Femur (tissue), 1 donor: ENCODE results near the gene KLHL8.
A peak's percentile ranks its signal among the peaks of the same experiment; 100 is the strongest.
"Not testable (repeated sequence)": the region's sequence is repeated elsewhere in the genome, so short reads cannot be mapped to it uniquely, and the experiment has no call there.

ENCODE experiments used
- DNase-seq: peaks from one replicate; pipeline ENCODE4 v3.0.0-alpha.2; 2017

The KLHL8 gene

DNA sequence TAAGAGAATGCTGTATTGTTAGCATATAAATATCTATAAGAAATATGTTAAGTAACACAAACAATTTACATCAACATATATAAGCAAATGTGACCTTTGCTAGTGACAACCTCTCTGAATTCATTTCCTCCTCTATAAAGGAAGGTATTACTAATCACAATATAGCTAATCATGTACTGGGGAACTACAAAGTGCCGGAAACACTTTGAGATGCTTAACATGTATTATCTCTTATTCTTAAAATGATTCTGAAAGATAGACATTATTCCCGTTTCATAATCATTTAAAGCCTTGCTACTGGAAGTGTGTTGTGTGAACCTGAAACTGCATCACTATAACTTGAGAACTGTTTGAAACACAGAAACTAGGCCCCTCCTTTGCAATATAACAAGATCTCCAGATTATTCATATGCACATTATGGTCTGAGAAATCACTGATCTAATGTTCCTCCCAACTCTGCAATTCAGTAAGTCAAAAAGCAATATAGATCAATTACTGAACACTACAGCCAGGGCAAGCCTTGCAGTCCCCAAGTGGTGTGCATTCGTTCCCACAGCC lies 54.0 kb downstream of the KLHL8 start:
- no peak for DNase-seq

DNA sequence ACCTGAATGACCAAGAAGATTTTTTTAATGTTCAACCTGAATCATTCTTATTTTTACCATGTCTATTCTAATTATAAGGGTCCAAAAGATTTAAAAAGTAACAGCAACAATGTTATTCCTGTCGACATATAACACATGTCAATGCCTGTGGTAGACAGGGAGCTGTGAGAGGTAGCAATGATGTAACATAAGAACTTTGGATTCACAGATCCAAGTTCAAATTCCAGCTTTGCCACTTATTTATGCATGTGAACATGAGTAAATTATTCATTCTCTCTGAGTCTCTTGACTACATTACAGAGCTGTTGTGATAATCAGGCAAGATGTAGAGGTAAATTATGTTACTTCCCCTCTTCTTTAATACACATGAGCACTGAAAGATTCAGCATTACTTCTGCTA lies 54.5 kb downstream of the KLHL8 start:
- DNase-seq = no peak

DNA sequence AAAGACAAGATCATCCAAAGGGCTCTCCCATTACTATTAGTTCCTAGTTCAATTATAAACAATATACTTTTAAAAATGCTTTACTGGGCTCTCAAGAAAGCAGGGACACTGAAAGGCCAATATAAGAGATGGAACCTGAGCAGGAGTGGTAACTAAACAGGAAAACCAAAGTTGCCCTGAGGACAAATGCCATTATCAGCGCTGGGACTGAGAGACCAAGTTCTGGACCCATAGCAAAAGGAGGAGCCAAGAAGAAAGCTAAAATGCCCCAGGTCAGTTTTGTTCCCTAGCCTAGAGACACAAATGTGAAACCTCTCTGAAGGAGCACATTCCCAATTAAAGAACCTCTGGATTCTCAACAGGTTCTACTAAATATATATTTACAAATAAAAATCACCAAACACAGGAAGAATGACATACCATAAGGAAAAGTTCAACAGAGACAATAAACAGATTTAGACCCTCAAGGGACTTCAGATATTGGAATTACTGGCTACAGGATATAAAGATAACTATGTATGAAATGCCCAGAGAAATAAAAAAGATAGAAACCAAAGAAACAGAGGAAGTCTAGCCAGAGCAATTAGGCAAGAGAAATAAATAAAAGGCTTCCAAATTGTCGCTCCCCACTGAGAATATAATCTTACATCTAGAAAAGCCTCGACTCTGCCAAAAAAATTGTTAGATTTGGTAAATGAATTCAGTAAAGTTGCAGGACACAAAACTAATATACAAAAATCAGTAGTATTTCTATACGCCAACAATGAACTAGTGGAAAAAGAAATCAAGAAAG lies 67.1 kb downstream of the KLHL8 start:
- DNase-seq = no peak

DNA sequence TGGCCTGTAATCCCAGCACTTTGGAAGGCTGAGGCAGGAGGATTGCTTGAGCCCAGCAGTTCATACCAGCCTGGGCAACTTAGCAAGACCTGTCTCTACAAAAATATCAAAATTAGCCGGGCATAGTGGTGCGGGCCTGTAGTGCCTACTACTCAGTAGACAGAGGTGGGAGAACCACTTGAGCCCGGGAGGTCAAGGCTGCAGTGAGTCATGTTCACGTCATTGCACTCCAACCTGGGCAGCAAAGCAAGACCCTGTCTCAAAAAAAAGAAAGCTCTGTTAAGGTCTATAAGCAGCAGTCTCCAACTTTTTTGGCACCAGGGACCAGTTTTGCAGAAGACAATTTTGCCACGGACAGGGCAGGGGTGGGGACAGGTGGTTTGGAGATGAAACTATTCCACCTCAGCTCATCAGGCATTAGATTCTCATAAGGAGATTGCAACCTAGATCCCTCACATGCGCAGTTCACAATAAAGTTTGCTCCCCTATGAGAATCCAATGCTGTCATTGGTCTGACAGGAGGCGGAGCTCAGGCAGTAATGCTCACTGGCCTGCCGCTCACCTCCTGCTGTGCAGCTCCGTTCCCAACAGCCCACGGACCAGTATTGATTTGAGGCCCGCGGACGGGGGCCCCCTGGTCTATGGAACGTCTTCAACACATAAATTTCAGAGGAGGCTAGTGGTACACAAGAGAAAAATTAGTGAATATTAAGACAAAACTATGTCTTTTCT lies 67.9 kb downstream of the KLHL8 start:
- peak; percentile 33 for DNase-seq

GRCh38 chr4:87151730-87152129 lies 68.7 kb downstream of the KLHL8 start:
- no peak for DNase-seq

GRCh38 chr4:87150498-87151261 lies 69.7 kb downstream of the KLHL8 start:
- peak; percentile 30 for DNase-seq

GRCh38 chr4:87147116-87147515 lies 73.3 kb downstream of the KLHL8 start:
- DNase-seq = no peak

GRCh38 chr4:87145934-87146333 lies 74.5 kb downstream of the KLHL8 start:
- DNase-seq = not testable (repeated sequence)

GRCh38 chr4:87144356-87144755 lies 76.1 kb downstream of the KLHL8 start:
- DNase-seq = no peak

GRCh38 chr4:87141428-87141827 lies 79.0 kb downstream of the KLHL8 start:
- no peak for DNase-seq

DNA sequence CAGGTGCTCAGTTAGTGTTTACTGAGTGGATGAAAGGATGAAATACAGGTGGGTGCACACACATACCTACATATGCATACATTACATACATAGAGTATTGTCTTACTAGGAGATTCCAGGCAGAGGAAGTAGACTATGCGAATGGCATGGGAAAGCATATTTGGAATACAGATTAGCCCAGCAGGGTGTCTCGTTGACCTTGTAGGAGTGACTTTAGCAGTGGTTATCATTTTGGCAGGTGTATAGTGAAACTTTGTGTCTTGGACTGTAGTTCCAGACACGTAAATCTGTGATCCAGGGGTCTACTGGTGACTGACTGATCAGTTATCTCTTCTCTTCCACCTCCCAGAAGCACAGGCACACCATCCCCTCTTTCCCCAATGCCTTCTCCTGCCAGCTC lies 86.3 kb downstream of the KLHL8 start:
- DNase-seq = no peak

GRCh38 chr4:87133183-87133582 lies 87.2 kb downstream of the KLHL8 start:
- DNase-seq = no peak

GRCh38 chr4:87132035-87132434 lies 88.4 kb downstream of the KLHL8 start:
- no peak for DNase-seq

- no peak for DNase-seq
These were observed 89.3 kb downstream of the KLHL8 start for GRCh38 chr4:87130985-87131703.

DNA sequence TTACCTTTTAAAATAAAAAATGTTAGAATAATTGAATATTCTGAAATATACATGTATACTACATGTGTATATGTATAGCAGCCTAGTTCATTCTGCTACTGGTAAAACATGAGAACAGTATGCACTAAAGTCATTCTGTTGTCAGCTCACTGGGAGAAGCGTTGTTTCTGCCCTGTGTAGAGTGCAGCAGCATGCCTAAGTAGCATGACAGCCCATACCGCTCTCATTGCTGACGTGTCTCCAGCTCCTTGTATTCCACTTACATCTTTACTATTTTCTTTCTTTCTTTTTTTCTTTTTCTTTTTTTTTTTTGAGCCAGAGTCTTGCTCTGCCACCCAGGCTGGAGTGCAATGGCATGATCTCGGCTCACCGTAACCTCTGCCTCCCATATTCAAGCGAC lies 90.7 kb downstream of the KLHL8 start:
- no peak for DNase-seq

- DNase-seq = no peak
These were observed 92.3 kb downstream of the KLHL8 start for GRCh38 chr4:87128006-87128705.

GRCh38 chr4:87126056-87126455 lies 94.4 kb downstream of the KLHL8 start:
- DNase-seq = no peak

- no peak for DNase-seq
These were observed 98.2 kb downstream of the KLHL8 start for GRCh38 chr4:87122252-87122651.

GRCh38 chr4:87121341-87122065 lies 98.9 kb downstream of the KLHL8 start:
- peak; percentile 33 for DNase-seq

DNA sequence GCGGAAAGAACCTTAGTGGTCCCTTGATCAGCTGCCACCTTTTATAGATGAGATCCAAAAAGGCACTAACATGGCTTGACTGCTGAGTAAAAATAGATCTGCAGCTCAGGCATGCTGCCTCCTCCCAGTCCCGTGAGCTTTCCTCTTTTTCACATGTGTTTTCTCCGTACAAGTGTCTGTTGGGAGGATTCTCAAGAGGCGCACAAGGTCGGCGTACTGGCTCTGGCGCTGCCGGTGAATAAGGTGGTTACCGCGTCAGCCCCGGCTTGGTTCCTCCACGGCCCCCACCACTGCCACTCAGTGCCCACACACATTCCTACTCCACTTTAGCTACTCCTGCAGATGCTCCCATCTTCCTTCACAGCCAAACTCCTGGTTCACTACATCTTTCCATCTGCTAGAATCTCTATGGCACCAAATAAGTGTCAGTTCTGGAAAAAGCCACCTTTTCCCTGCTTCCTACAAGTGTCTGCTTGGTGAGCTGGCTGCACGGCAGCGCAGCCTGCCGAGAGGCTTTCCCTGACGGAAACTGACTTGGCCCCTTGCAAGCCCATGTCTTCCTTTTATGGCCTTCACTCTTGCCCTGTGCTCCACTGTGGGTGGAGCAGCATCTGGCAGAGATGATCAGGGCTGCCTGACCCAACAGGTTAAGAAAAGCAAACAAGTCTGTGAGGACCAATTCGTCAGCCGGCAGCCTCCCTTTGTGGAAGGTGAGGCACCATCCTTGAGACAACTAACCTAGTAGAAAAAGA lies 99.8 kb downstream of the KLHL8 start:
- no peak for DNase-seq
